ENCODE measurements around the gene VSIG10L2. TPM values are rescaled to one million over a fixed set of nuclear protein-coding genes. Genes with fewer than 3 reads are reported as not detected.

VSIG10L2 gene
- total and polyA plus RNA-seq, 12 donors: 0.15 to 0.38 (median 0.35) TPM; not detected in 9

DNA sequence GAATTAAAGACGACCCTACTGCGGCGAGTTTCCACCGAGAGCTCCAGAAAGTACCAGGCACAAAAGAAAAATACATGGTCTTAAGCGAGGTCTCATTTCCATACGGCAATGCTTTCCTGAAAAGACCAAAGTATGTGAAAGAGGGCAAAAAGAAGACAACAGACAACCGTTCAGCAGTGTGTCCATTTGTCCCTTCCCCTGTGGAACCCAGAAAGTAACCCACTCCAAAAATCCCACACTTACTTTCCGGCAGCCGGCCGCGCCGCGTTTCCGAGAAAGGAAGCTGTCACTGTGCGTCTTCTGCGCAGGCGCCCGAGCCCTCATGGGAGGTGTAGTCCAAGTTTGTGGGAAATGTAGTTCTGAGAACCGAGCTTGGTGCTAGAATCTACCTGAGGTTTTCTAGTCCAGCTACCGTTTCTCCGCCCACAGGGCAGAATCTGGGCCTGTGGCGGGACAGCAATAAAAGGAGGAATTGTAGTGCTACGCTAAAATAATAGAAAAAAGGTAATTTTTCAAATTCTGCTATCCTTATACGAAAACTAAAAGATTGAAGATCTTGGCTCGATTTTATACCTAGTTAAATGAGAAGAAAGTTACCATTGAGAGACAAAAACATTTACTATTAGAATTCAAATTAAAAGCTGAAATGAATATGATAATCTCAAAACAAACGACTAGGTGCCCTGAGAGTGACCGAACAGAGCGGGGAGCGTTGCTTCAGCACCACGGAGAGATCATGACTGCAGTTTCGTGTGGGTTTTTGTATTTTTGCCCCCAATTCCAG is 42.7 kb upstream of the VSIG10L2 start, which contains the start of gene PUS3:
Gene PUS3 (minus strand): TSS at position 280 of the 784 bp plus-strand sequence. CDS start 6,922 bp downstream, outside the sequence.
- intact Hi-C loops (cut with DNase I): no loop called here
- Histone ChIP-seq H3K27ac (peak within 1 kb of the TSS in 9 of 10 donors; percentile 75 to 90 (median 87)), H3K4me1 (peaks cover 6 to 30% (median 23%) of the 10 kb centered on the region in 9 donors), H3K27me3 (peaks cover 0 to 36% (median 28%) of the 10 kb centered on the region in 7 donors), H3K4me3 (peak within 1 kb of the TSS; percentile 43 to 90 (median 70)), H3K9me3 (no peaks in the 10 kb centered on the region), H3K36me3 (peaks cover 0 to 25% (median 0%) of the 10 kb centered on the region in 9 donors)
- ATAC-seq (peak; percentile 90 to 99 (median 98)), DNase-seq (peak; percentile 92 to 93)
- WGBS, 2 donors: 1 to 2% methylated on average over 31 of the region's 31 CpGs
- TF ChIP-seq, protein P1, sequence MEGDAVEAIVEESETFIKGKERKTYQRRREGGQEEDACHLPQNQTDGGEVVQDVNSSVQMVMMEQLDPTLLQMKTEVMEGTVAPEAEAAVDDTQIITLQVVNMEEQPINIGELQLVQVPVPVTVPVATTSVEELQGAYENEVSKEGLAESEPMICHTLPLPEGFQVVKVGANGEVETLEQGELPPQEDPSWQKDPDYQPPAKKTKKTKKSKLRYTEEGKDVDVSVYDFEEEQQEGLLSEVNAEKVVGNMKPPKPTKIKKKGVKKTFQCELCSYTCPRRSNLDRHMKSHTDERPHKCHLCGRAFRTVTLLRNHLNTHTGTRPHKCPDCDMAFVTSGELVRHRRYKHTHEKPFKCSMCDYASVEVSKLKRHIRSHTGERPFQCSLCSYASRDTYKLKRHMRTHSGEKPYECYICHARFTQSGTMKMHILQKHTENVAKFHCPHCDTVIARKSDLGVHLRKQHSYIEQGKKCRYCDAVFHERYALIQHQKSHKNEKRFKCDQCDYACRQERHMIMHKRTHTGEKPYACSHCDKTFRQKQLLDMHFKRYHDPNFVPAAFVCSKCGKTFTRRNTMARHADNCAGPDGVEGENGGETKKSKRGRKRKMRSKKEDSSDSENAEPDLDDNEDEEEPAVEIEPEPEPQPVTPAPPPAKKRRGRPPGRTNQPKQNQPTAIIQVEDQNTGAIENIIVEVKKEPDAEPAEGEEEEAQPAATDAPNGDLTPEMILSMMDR (IDR thresholded peaks at IDR 0.05): no peak

DNA sequence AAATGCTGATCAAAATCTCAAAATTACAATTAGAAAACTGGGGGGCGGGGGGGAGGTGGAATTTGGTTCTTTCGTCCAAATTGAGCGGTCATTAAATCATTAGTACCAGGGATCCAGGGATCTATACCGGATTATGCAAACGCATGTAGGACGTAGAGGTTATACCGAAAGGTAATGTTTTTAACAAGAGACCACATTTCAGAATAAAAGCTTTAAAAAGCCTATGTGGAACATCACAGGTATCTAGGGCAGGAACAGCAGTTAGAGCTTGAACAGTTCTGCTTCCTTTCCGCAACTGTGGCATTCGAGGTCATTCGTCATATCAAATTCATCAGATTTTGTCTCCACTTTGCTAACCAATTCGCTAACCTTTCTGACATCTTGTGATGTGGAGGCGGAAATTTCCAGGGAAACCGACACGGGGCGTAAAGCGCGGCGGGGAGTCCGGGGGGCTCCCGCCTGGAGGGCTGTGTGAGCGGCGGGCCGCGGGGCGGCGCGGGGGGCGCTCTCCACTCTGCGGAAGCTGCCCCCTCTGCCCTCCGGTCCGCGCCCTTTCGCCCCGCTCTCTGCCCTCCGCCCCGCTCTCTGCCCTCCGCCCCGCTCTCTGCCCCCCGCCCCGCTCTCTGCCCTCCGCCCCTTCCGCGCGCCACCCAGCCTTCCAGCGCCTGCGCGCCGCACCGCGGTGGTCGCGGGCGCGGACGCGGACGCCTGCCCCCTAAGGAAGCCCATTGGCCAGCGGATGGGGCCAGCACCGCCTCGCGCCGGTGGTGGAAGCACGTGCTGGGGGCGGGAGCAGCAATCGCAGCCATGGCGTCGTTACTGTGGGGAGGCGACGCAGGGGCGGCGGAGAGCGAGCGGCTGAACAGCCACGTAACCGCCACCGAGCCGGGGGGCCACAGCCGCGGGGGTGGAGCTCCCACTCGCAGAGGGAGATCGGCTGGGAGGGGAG is 41.9 kb upstream of the VSIG10L2 start, which contains the start of gene DDX25:
Gene DDX25 (plus strand): TSS at position 798 of the 949 bp plus-strand sequence. CDS start 10 bp downstream, at position 808.
- DNase-seq: no peak
- 1 to 3% methylated on average over 72 to 81 of the region's 81 CpGs for WGBS, 2 donors
- peaks cover 6 to 30% (median 23%) of the 10 kb centered on the region in 9 donors for H3K4me1 ChIP-seq
- TF ChIP-seq, protein P1 (IDR thresholded peaks at IDR 0.05): no peak
- no peak within 1 kb of the TSS for H3K27ac ChIP-seq
- H3K9me3 ChIP-seq: no peaks in the 10 kb centered on the region
- peak in 2 of 8 donors; percentile 28 to 45 for ATAC-seq
- peaks cover 0 to 36% (median 28%) of the 10 kb centered on the region in 7 donors for H3K27me3 ChIP-seq
- H3K4me3 ChIP-seq: peak within 1 kb of the TSS; percentile 43 to 90 (median 70)
- H3K36me3 ChIP-seq: peaks cover 0 to 21% (median 0%) of the 10 kb centered on the region in 9 donors
- intact Hi-C loops (cut with DNase I): no loop called here

DNA sequence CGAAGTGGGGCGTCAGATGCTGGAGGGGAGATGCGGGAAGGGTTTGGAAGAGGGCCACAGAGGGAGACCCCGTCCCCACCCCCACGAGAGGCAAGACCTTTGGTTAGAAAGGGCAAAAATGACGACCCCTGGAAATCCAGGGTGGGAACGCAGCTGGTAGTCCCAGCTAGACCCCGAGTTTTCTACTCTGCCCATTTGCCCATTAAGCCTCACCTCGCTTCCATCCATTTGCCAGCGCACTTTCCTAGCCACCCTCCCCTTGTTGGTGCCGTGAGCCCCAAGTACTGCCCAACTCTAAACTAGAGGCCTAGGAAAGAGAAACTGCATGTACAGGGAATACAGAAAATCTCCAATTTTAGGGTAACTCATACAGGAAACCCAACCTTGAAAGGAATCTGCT is 41.2 kb upstream of the VSIG10L2 start:
- H3K9me3 ChIP-seq: no peaks in the 10 kb centered on the region
- intact Hi-C loops (cut with DNase I): no loop called here
- TF ChIP-seq, protein P1 (IDR thresholded peaks at IDR 0.05): no peak
- 50 to 51% methylated on average over 11 of the region's 11 CpGs for WGBS, 2 donors
- H3K27me3 ChIP-seq: peaks cover 0 to 37% (median 28%) of the 10 kb centered on the region in 7 donors
- DNase-seq: no peak
- H3K4me1 ChIP-seq: peaks cover 6 to 30% (median 23%) of the 10 kb centered on the region in 9 donors
- no peak overlapping the region for H3K27ac ChIP-seq
- peaks cover 0 to 14% (median 0%) of the 10 kb centered on the region in 9 donors for H3K36me3 ChIP-seq
- H3K4me3 ChIP-seq: peak overlapping the region in 8 of 10 donors; percentile 61 to 90 (median 72)
- peak in 1 of 8 donors; percentile 15 for ATAC-seq

All from heart right ventricle (tissue), 16 donors.